Tibial nerve (tissue), 4 donors: ENCODE data around the gene KLHDC4. TPM values are rescaled to one million over a fixed set of nuclear protein-coding genes. Genes with fewer than 3 reads are reported as not detected.

Experiments used
- DNase-seq, 2 donors: peaks; one replicate each; pipeline ENCODE4 v3.0.0-alpha.2; 2019; ENCODE audit warnings: low spot score in 2 of 2
- H3K27ac ChIP-seq, 4 donors: fragments of 200-600 bp; sonication (generic) in 3 of 4; one replicate each; pipeline ENCODE4 v1.5.1; 2017 to 2019; ENCODE audit warnings: mild to moderate bottlenecking in 1 of 4
- H3K27me3 ChIP-seq, 2 donors: fragments of 200-600 bp; sonication (generic) in 1 of 2; one replicate each; pipeline versions ENCODE4 v1.5.1 to v1.6.0; 2017 to 2019
- H3K36me3 ChIP-seq, 3 donors: fragments of 200-600 bp; sonication (generic); one replicate each; pipeline ENCODE4 v1.5.1; 2018 to 2019
- H3K4me1 ChIP-seq, 4 donors: fragments of 200-600 bp; sonication (generic) in 3 of 4; one replicate each; pipeline ENCODE4 v1.5.1; 2017 to 2019
- H3K4me3 ChIP-seq, 4 donors: fragments of 200-600 bp; sonication (generic) in 3 of 4; one replicate each; pipeline ENCODE4 v1.5.1; 2017 to 2019; ENCODE audit warnings: mild to moderate bottlenecking in 1 of 4, moderate library complexity in 1 of 4
- H3K9me3 ChIP-seq, 4 donors: fragments of 200-600 bp; sonication (generic) in 3 of 4; one replicate each; pipeline ENCODE4 v1.5.1; 2017 to 2019
- EP300 ChIP-seq, 2 donors: sonication (generic); formaldehyde crosslinking; IDR thresholded peaks; one replicate each; pipeline ENCODE4 v1.6.1; 2017; ENCODE audit warnings: antibody characterized with exemption in 2 of 2, mild to moderate bottlenecking in 1 of 2
- POLR2A ChIP-seq, 2 donors: fragments of 450-650 bp; IDR thresholded peaks; one replicate each; pipeline ENCODE4 v1.6.1; 2017; ENCODE audit warnings: antibody characterized with exemption in 2 of 2, mild to moderate bottlenecking in 2 of 2, moderate library complexity in 2 of 2
- WGBS, 2 donors: methylation state at CpG; one replicate each; pipeline ENCODE4 v1.1.5; 2018; 5-methylcytosine and 5-hydroxymethylcytosine counted together
- total RNA-seq, 4 donors: library from RNA; depleted of rRNA; stranded (reverse); fragments of >200 nt; gene quantifications; one replicate each; pipeline ENCODE4 v1.1.0, GENCODE V29; 2016
- TF ChIP-seq, protein P1 (sequence below), 5 experiments: fragments of 200-600 bp in 3 of 5; fragments of 450-650 bp in 2 of 5; sonication (generic) in 3 of 5; IDR thresholded peaks; one replicate each; pipeline ENCODE4 v1.5.1; 2016 to 2019; ENCODE audit warnings: antibody characterized with exemption in 5 of 5, mild to moderate bottlenecking in 3 of 5, moderate library complexity in 2 of 5

KLHDC4 gene
- total RNA-seq, 4 donors from 2014 or later, result 26.9 to 61.5 (median 42.5) TPM

DNA sequence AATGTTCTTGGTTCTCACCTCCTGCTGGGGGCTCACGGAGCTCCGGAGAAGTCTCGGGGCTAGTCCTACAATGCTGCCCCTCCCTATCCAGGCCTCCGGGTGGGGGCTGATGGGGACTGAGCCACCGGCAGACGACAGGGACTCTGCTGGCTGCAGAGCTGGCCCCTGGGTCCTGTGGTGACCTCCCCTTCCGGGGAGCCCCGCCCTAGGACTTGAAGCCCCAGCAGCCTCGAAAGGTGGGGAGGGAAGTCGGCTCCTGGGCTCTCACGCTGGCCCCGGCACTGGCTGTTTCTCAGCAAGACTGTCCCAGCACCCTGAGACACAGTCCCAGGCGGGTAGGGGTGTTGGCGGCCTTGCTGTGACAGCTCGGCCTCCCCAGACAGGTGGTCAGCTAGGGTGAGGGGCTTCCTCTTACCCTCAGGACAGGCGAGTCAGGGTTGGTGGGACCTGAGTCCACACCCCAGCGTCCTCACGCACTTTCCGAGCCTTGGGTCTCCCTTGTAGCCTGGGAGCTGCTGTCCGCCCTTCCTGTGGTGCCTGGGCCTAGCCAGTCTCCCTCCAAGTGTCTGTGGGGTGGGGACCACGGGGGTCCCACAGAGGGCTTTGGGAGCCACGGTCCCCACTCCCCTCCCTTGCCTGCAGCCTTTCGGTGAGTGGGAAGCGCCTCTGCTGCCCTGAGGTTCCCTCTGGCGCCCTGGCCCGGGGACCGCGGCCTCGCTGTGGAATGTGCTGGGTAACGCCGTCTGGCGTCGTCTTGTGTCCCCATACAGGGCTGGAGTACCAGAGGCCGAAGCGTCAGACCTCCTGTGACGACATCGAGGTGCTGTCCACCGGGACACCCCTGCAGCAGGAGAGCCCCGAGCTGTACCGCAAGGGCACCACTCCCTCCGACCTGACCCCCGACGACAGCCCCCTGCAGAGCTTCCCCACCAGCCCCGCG is 76.6 kb downstream of the KLHDC4 start:
- Histone ChIP-seq H3K36me3 (peaks cover 0 to 7% (median 0%) of the 10 kb centered on the region in 3 donors), H3K27me3 (peaks cover 0 to 44% of the 10 kb centered on the region in 2 donors), H3K4me1 (no peaks in the 10 kb centered on the region), H3K4me3 (no peak overlapping the region), H3K27ac (no peak overlapping the region), H3K9me3 (no peaks in the 10 kb centered on the region)
- DNase-seq, result no peak
- TF ChIP-seq, protein P1, sequence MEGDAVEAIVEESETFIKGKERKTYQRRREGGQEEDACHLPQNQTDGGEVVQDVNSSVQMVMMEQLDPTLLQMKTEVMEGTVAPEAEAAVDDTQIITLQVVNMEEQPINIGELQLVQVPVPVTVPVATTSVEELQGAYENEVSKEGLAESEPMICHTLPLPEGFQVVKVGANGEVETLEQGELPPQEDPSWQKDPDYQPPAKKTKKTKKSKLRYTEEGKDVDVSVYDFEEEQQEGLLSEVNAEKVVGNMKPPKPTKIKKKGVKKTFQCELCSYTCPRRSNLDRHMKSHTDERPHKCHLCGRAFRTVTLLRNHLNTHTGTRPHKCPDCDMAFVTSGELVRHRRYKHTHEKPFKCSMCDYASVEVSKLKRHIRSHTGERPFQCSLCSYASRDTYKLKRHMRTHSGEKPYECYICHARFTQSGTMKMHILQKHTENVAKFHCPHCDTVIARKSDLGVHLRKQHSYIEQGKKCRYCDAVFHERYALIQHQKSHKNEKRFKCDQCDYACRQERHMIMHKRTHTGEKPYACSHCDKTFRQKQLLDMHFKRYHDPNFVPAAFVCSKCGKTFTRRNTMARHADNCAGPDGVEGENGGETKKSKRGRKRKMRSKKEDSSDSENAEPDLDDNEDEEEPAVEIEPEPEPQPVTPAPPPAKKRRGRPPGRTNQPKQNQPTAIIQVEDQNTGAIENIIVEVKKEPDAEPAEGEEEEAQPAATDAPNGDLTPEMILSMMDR (IDR thresholded peaks at IDR 0.05), result no peak
- TF ChIP-seq EP300 (IDR thresholded peaks at IDR 0.05), result no peak
- no peak for TF ChIP-seq POLR2A (IDR thresholded peaks at IDR 0.05)
- WGBS, 2 donors, result 80 to 87% methylated on average over 34 to 41 of the region's 45 CpGs

DNA sequence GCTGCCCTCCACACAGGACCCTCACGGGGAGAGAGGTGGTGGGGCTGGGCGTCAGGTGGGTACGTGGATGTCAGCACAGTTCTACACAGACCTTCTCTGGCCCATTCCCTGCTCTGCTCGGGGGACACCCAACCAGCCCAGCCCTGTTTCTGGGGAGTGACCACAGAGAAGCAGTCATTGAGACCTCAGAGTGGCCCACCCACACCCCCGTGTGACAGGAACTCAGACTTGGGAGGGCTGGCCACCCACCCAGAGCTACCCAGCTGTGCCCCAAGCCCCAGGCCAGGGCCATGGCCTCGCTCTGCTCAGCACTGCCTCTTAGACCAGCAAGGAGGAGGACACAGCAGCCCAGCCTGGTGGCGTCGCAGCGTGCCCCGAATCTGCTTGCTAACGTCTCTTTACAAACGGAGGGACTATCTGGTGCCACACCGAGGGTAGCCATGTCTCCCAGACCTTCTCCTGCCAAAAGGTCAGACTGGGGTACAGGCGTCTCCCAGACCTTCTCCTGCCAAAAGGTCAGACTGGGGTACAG is 77.7 kb downstream of the KLHDC4 start:
- Histone ChIP-seq H3K4me3 (no peak overlapping the region), H3K9me3 (no peaks in the 10 kb centered on the region), H3K27ac (no peak overlapping the region), H3K36me3 (no peaks in the 10 kb centered on the region), H3K4me1 (no peaks in the 10 kb centered on the region), H3K27me3 (peaks cover 0 to 53% of the 10 kb centered on the region in 2 donors)
- DNase-seq, result no peak
- TF ChIP-seq POLR2A (IDR thresholded peaks at IDR 0.05), result no peak
- TF ChIP-seq, protein P1 (IDR thresholded peaks at IDR 0.05), result no peak
- no peak for TF ChIP-seq EP300 (IDR thresholded peaks at IDR 0.05)
- WGBS, 2 donors, result 55 to 82% methylated on average over 2 to 13 of the region's 14 CpGs

DNA sequence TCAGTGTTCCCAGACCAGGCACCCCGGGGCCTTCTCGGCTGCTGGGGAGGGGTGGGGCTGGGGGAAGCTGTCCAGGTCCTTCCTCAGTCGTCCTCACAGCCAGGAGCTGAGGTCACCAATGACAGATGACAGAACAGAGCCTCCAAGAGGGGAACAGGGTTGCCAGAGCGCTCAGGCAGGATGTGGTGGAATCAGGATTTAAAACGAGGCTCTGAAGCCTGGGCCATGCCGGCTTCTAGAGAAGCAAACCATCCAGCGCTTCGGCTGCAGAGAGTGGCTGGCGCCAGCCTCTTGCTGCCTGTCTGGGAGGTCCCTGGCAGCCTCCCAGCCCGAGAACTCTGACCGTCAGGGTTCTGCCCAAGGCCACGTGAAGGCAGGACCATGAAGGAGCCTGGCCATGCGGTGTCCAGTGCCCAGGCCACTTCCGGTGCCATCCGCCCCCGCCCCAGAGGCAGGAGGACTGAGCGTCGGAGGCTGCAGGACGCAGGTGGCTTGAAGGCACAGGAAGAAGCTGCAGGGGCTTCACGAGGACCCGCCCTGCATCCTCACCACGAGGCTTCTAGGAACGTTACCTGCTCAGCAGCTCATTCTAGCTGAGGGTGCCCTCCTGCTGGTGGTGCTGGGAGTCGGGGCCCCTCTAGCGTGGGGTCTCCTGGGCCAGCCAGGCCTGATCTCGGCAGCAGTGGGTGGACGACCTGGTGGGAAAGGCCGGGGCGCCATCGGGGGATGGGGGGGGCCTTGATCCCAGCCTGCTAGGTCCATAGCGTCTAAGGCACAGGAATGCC is 78.5 kb downstream of the KLHDC4 start:
- Histone ChIP-seq H3K4me3 (no peak overlapping the region), H3K27me3 (peaks cover 0 to 58% of the 10 kb centered on the region in 2 donors), H3K27ac (no peak overlapping the region), H3K9me3 (no peaks in the 10 kb centered on the region), H3K36me3 (no peaks in the 10 kb centered on the region), H3K4me1 (no peaks in the 10 kb centered on the region)
- TF ChIP-seq, protein P1 (IDR thresholded peaks at IDR 0.05), result no peak
- no peak for TF ChIP-seq EP300 (IDR thresholded peaks at IDR 0.05)
- TF ChIP-seq POLR2A (IDR thresholded peaks at IDR 0.05), result no peak
- 69 to 74% methylated on average over 16 to 27 of the region's 31 CpGs for WGBS, 2 donors
- no peak for DNase-seq

DNA sequence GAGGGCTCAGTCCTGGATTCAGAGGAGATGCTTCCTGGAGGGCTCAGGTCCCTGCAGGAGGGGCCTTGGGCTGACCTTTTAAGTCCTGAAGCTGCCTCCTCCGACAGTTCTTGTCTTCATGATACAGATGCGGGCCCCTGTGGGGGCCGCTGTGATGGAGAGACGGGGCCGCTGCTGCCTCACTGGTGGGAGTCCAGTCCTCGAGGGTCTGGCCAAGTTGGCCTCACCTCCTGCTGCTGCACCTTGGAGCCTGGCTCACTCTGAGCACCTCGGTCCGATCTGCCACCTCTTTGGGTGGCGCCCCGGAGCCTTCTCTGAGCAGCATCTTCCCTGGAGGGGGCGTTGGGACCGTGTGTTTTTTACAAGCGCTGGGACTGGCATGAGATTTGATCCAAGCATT is 79.1 kb downstream of the KLHDC4 start:
- H3K4me1 ChIP-seq, result no peaks in the 10 kb centered on the region
- WGBS, 2 donors, result 67 to 80% methylated on average over 9 to 13 of the region's 13 CpGs
- H3K9me3 ChIP-seq, result no peaks in the 10 kb centered on the region
- no peak overlapping the region for H3K4me3 ChIP-seq
- no peaks in the 10 kb centered on the region for H3K36me3 ChIP-seq
- H3K27ac ChIP-seq, result no peak overlapping the region
- H3K27me3 ChIP-seq, result peaks cover 0 to 58% of the 10 kb centered on the region in 2 donors
- DNase-seq, result no peak
- no peak for TF ChIP-seq POLR2A (IDR thresholded peaks at IDR 0.05)
- TF ChIP-seq, protein P1 (IDR thresholded peaks at IDR 0.05), result no peak
- no peak for TF ChIP-seq EP300 (IDR thresholded peaks at IDR 0.05)
